ENCODE measurements around the gene TNRC6A.
"Not testable (repeated sequence)": the region's sequence is repeated elsewhere in the genome, so short reads cannot be mapped to it uniquely, and the experiment has no call there.

The TNRC6A gene

DNA sequence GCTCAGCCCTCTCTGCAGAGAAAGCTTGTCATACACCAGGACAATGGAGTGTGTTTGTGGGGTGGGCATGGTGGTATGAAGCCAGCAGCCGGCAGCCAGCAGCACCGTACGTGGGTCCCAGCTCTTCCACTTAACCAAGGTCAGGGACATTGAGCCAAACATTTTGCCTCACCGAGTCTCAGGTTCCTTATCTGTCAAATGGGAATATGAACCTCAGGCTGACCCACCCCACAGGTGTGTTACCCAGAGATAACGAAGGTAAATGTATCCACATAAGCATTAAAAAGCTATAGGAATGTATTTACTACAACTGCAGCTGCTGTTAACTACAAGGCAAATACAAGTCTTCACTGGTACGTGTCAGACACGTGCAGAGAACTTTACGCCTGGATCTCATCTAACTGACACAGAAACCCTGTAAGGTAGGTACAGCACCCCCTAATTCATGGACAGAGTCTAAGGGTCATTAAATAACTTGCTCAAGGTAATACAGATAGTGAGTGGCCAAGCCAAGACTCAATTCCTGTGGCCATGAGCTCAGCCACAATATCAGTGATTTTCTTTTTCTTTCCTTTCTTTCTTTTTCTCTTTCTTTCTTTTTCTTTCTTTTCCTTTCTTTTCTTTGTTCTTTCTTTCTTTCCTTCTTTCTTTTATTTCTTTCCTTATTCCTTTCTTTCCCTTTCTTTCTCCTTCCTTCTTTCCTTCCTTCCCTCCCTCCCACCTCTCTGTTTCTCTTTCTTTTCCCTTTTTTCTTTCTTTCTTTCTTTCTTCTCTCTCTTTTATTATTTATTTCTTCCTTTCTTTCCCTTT is 117.3 kb downstream of the TNRC6A start:
- no peak for DNase-seq

GRCh38 chr16:24847358-24847664 is 117.9 kb downstream of the TNRC6A start:
- DNase-seq = no peak

DNA sequence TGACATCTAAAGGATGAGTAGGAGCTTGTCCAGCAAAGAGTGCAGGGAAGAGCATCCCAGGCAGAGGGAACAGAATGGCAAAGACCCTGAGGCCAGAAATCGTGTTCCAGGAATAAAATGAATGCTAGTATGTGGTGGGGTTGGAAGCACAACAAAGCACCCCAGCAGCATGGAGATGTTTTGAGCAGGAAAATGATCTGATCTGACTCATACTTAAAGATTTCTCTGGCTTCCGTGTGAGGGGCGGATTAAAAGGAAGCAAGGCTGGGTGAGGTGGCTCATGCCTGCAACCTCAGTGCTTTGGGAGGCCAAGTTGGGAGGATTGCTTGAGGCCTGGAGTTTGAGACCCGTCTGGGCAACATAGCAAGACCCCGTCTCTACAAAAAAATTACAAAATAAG is 118.6 kb downstream of the TNRC6A start:
- DNase-seq = no peak

DNA sequence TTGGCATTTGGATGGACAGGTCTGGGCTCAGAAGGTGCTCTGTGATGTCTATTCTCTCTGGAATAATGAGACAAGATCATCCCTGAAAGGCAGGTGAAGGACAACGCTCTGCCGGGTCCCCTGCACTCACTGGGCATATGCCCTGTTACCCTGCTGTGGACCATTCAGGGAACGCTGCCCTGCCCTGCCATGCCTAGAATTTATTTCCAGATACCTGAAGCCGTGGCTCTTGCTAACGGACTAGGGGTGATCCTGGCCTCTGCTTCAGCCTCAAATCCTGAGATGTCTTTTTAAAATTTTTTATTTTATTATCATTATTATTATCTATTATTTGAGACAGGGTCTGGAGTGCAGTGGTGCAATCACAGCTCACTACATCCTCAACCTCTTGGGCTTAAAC is 120.2 kb downstream of the TNRC6A start:
- DNase-seq = no peak

- no peak for DNase-seq
Measured at GRCh38 chr16:24850289-24850938, 121.0 kb downstream of the TNRC6A start.

DNA sequence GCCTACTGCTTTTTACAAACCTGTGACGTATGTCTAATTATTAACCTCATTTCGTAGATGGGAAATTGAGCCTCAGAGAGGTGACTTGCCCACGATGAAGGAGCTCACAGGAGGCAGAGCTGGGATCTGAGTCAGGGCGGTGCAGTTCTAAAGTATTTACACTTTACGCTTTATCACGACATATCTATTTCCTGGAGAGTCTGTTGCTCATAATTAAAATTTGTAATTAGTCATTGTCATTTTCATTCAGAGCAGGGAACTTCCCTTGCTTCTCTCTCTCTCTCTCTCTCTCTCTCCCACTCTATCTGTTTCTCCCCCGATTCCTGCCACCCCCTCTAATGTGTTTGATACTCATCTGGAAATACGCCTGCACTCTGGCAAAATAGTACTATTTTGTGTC is 122.2 kb downstream of the TNRC6A start:
- DNase-seq = no peak

DNA sequence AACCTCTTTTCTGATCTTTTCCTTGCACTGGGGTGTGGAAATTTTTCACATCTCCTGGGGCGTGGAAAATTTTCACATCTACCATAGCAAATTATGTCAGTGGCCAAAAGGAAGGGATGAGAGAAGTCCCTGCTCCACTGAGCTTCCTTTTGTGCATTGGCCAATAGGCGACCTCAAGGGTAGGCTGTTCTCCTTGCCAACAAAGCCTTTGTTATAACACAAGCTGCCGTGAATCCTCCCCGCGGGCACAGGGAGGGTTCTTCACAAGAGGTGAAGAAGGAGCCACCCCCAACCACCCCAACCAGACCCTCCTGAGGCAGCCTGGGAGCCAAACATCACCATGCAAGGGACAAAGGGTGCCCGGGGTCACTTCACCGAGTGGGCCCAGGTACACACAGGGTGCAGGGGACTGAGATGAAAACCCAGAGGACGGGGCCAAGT is 122.8 kb downstream of the TNRC6A start:
- DNase-seq = no peak

GRCh38 chr16:24853169-24853824 is 123.8 kb downstream of the TNRC6A start:
- no peak for DNase-seq

DNA sequence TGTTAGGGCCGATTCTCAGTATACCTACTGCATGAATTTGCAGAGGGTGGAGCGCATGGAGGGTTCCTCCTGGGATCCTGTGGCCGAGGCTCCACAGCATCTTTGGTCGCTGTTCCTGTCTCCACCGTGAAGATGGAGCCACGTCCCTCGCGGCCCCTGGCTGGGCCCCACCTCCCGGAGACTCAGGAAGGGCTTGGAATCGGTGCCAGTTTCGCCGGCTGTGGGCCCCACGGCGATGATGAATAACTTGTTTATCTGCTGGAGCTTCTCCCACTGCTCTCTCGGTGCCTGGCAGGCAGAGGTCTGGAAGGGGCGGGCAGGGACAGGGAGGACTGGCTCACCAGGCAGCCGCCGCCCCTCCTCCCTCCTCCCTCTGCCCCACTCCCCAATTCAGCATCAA is 124.4 kb downstream of the TNRC6A start:
- DNase-seq = peak; percentile 10

- DNase-seq = no peak
Measured at GRCh38 chr16:24854607-24855171, 125.2 kb downstream of the TNRC6A start.

GRCh38 chr16:24855678-24856077 is 126.2 kb downstream of the TNRC6A start:
- no peak for DNase-seq

GRCh38 chr16:24856871-24857270 is 127.4 kb downstream of the TNRC6A start:
- DNase-seq = not testable (repeated sequence)

DNA sequence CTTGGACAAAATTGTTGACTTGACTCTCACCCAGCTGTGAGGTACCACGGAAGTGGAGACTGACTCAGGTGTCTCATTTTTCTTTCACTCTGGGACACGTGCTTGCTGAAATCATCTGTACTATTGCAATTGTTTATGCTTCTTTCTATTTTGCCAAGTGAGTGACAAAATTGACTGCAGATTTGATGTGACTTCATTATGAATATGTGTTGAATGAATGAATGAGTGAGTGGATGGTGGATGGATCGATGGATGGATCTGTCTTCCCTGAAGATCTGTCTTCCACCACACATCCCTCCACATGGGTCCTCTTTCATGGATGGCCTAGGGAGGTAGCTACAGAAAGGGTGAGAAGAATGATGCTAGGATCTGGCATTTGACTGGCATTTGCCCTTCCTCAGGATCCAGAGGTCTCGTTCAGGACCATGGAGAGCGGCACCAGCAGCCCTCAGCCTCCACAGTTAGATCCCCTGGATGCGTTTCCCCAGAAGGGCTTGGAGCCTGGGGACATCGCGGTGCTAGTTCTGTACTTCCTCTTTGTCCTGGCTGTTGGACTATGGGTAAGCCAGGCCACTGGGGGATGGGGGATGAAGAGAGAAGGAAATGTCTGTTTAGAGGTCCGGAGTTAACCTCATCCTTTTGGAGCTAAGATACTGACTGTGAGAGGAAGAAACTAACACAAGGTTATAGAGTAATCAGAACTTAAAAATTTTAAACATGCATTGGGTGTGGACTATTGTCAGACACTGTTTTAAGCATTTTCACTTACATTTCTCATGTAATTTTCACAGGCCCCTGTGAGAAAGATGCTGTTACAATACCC is 129.0 kb downstream of the TNRC6A start:
- no peak for DNase-seq

DNA sequence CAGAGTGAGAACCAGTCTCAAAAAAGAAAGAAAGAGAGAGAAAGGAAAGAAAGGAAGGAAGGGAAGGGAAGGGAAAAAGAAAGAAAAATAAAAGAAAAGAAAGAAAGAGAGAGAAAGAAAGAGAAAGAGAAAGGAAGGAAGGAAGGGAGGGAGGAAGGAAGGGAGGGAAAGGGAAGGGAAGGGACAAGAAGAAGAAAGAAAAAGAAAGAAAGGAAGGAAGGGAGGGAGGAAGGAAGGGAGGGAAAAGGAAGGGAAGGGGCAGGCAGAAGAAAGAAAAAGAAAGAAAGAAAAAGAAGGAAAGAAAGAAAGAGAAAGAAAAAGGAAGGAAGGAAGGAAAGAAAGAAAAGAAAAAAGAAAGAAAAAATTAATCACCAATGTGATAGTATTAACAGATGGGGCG is 132.0 kb downstream of the TNRC6A start:
- DNase-seq = no peak

DNA sequence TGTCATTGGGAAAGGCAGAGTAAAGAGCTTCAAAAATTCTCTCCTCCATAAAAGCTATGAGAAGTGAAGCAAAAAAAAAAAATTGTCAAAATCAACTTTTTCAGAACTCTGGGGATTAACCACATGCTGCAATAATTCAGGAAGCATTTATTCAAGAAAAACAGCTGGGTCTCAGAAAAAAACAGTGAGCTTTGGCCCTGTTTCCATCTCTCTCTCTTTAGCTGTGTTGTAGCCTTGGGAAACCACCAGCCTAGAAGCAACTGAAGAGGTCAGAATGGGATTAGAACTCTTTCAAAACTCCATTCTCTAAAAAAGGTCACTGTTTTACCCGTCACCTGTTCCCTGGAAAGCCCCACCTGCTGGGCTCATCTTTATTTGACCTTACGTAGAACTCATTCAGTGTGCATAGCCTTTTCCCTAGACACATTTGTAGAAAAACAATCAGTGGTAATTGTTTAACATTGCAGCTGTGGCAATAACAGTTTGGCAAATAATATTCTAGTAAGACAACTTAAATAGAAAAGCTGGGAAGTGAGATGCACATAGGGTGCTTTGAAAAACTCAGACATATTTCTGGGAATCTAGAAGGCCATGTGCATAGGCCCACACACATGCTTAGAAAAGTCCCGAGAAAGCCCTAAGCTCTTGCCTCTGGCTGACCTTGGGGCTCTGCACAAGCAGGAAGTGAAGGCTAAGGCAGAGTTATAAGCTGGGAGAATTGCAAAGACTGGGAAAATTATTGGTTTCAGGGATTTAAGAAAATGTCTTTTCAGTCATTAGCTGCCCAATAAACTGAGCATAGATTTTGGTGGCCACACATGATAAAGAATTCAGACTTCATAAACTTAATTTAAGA is 134.4 kb downstream of the TNRC6A start:
- no peak for DNase-seq

DNA sequence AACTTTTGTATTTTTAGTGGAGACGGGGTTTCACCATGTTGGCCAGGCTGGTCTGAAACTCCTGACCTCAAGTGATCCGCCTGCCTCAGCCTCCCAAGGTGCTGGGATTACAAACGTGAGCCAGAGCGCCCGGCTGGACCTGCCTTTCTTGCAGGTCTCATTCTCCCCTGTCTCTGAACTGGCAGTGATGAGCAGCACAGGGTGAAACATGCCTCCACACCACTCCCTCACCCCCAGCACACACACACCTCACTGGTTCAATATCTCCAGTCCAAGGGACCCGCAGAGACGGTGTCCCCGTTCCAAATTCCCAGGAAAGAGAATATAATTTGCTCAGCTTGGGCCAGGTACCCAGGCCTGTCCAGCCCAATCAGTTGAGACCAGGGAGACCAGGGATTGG is 139.6 kb downstream of the TNRC6A start:
- DNase-seq = no peak

GRCh38 chr16:24871891-24872290 is 142.4 kb downstream of the TNRC6A start:
- no peak for DNase-seq

GRCh38 chr16:24873028-24873427 is 143.6 kb downstream of the TNRC6A start:
- no peak for DNase-seq

DNA sequence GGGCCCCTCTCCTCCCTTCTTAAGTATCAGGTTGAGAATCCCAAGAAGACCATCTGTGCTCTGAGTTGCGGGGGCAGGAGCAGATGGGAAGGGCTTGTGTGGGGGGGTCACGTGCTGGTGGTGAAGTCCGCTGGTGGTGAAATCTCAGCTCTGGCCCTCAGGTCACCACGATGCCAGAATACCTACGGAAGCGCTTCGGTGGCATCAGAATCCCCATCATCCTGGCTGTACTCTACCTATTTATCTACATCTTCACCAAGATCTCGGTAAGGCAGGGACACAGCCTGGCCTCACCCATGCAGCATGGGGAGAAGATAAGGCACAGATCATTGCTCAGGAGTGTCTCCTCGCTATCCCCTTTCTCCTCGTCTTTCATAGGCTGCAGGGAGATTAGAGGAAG is 146.0 kb downstream of the TNRC6A start:
- DNase-seq = no peak

Measured in NCI-H1105 treated with DMSO at 0.1 percent for 48 hours (cell line).